GM21526 (cell line): ENCODE results near the gene POGZ.
A peak's percentile ranks its signal among the peaks of the same experiment; 100 is the strongest.
"Not testable (repeated sequence)": the region's sequence is repeated elsewhere in the genome, so short reads cannot be mapped to it uniquely, and the experiment has no call there.

Experiments used
- ATAC-seq: cut with Tn5 transposase; IDR thresholded peaks from one replicate; pipeline ENCODE4 v1.9.1; 2021; ENCODE audit warnings: moderate library complexity; ENCODE audit not compliant: unreplicated experiment, low FRiP score

Gene POGZ

GRCh38 chr1:151419819-151420218, 39.5 kb downstream of the POGZ start:
- ATAC-seq = no peak

GRCh38 chr1:151418081-151418480, 41.2 kb downstream of the POGZ start:
- ATAC-seq = no peak

- ATAC-seq = no peak
Measured at GRCh38 chr1:151416231-151416630, 43.1 kb downstream of the POGZ start.

- no peak for ATAC-seq
Measured at GRCh38 chr1:151411884-151412283, 47.4 kb downstream of the POGZ start.

DNA sequence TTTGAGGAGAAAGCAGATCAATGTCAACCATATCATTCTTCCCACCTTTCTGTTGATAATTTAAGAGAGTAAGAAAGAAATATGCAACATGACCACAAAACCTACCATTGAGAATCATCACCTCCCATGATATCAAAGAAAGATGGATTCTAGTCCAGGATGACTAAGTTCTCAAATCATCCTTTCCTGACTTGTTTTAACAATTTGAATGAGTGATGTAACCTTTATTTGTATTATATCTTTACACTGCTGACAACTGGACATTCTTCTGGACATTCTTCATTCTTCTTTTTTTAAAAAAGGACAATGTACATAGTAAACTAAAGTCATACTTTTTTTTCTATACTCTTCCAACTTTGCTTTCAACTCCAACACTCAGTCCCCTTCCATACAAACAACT, 50.4 kb downstream of the POGZ start:
- no peak for ATAC-seq

- no peak for ATAC-seq
Measured at GRCh38 chr1:151407304-151407703, 52.0 kb downstream of the POGZ start.

DNA sequence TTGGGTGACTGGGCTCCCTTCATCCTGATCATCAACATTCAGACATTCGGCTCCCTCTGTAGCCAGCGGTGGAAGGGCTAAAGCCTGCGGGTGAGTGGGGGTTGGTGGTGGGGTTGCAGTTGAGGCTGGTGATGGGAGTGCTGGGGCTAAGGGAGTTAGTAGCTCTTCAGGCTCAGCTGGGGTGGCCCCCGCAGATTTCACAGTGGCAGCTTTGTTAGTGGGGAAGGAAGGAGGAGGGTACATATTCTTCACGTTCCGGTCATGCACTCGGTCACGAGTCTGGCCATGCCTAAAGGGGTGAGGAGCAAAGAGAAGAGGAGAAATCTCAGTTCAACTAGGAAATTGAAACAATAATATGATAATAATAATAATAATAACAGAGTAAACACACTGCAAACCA, 53.1 kb downstream of the POGZ start:
- ATAC-seq = no peak

DNA sequence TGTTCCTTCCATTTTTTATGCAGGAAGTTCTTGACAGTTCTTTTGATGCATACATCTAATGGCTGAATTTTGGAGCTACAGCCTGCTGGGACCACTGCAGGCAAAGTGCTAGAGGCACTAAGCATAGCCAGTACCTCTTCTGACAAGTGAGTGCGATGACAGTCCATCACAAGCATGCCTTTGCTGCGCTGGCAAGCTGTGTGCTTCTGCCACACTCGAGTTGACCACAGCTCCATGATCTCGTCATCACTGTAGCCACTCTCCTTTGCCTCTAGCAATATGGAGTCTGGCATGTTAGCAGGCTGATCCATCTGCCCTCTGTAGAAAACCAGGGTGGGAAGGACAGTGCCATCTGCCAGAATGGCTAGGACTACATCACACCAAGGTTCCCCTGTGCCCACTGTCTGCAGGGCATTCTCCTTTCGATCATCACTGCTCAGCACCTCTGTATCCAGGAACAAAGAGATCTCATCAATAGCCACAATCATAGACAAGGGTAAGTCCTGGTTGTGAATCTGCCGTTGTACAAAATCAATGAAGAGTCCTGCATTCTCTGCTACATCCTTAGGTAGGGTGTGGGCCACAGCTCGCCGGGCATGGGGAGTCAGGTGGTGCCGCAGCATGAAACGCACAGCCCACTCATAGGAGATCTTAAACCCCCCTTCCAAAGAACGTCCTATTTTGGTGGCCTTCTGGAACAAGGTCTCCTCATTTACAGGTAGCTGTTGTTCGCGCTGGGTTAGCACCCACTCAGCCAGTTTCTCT, 53.9 kb downstream of the POGZ start:
- no peak for ATAC-seq

DNA sequence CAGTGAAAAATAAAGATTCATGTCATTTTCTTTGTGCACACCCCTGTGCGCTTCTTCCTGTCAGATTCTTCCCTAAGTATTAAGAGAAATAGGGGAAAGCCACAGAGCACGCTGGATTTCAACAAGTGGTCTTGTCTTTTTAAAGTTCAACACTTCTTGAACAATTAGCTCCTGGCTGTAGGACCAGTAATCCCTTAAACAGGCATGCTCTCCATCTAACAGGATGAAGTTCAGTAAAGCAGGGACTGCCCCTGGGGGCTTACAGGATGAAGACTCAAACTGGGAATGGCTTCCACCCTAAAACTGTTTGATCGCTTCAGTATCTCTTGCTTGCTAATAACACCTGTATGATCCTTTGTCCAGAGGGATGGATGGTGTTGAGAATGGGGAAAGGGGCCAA, 55.7 kb downstream of the POGZ start:
- ATAC-seq = no peak

GRCh38 chr1:151402764-151403163, 56.5 kb downstream of the POGZ start:
- no peak for ATAC-seq

- no peak for ATAC-seq
Measured at GRCh38 chr1:151401860-151402259, 57.4 kb downstream of the POGZ start.

DNA sequence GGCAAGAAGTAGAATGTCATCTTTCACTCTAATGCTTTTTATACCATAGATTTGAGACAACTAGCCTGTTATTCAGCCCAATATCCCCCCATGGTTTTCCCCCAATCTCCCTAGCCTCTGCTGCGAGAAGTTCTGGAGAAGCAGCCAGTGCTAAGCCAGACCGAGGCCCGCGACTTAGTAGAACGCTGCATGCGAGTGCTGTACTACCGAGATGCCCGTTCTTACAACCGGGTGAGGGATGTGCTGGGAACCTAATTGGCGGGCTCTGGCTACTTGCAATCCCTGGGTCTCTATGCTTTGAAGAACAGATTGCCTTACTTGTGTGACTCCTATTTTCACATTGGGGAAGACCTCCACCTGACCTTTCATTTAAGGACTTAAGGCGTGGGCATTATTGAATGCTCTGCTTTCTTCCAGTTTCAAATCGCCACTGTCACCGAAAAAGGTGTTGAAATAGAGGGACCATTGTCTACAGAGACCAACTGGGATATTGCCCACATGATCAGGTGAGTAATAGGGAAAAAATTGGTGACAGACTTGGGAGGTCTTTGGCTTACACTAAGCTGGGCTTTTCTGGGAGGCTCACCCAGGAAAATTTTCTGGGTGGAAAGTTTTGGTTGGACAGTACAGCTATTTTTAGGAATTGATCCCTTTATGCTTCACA, 58.0 kb downstream of the POGZ start:
- ATAC-seq = no peak

GRCh38 chr1:151399324-151400171, 59.7 kb downstream of the POGZ start, which contains the start of gene PSMB4:
Gene PSMB4 (plus strand): TSS chr1:151399573. CDS start chr1:151399588, 15 bp downstream.
- peak; percentile 71 for ATAC-seq

- not testable (repeated sequence) for ATAC-seq
Measured at GRCh38 chr1:151396265-151396664, 63.0 kb downstream of the POGZ start.

DNA sequence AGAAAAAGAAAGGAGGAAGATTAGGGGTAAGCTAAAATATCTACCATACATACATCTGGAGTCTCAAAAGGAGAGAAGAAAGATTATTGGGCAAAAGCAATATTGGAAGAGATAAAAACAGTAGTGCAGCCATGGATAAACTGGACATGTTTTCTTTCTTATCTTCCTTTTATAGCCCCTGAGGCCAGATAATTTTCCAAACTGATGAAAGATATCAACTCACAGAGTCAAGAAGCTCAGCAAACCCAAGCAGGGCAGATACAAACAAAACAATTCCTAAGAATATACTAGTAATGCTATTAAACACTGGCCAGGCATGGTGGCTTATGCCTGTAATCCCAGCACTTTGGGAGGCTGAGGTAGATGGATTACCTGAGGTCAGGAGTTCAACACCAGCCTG, 65.7 kb downstream of the POGZ start:
- no peak for ATAC-seq

GRCh38 chr1:151391079-151391563, 68.2 kb downstream of the POGZ start:
- no peak for ATAC-seq

- not testable (repeated sequence) for ATAC-seq
Measured at GRCh38 chr1:151390221-151391078, 68.8 kb downstream of the POGZ start.

DNA sequence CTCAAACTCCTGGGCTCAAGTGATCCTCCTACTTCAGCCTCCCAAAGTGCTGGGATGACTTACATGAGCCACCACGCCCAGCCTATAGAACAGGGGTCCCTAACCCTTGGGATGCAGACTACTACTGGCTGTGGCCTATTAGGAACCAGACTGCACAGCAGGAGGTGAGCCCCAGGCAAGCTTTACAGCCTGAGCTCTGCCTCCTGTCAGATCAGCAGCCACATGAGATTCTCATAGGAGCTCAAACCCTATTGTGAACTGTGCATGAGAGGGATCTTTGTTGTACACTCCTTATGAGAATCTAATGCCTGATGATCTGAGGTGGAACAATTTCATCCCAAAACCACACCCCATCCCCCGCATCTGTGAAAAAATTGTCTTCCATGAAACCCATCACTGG, 73.3 kb downstream of the POGZ start:
- ATAC-seq = no peak

DNA sequence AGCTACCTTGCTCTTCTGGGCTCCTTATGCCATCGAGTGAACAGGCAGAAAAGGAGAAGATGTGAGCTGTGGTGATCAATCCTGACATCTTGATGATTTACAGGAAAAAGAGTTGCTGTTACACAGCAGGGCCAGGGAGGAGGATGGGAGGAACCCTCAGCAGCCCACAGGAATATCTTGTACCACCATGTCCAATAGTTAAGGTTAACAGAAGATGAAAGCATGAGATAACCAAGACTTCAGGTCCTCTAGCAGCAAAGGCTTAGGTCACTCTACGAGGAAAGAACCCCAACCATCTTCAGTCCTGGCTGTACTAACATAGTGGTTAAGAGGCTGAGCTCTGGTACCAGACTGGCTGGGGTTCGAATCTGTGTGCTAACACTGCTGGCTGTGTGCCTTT, 74.7 kb downstream of the POGZ start:
- no peak for ATAC-seq
